ENCODE results near the gene AATF. TPM values are rescaled to one million over a fixed set of nuclear protein-coding genes. Genes with fewer than 3 reads are reported as not detected.

The AATF gene
- total and polyA plus RNA-seq, 9 of the 15 experiments (the other 6 are each of a cell fraction or from before 2014, with no cell fraction given) = 34.5 to 133 (median 90.1) TPM

- TF ChIP-seq, protein P1, sequence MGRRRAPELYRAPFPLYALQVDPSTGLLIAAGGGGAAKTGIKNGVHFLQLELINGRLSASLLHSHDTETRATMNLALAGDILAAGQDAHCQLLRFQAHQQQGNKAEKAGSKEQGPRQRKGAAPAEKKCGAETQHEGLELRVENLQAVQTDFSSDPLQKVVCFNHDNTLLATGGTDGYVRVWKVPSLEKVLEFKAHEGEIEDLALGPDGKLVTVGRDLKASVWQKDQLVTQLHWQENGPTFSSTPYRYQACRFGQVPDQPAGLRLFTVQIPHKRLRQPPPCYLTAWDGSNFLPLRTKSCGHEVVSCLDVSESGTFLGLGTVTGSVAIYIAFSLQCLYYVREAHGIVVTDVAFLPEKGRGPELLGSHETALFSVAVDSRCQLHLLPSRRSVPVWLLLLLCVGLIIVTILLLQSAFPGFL (CRISPR knock-in tag; IDR thresholded peaks at IDR 0.05) = no peak
- TF ChIP-seq PRMT5 (CRISPR knock-in tag; IDR thresholded peaks at IDR 0.05) (no peak), NCOR1 (IDR thresholded peaks at IDR 0.05) (no peak), POLR2AphosphoS2 (IDR thresholded peaks at IDR 0.05; ENCODE audit: low read length) (no peak), SRSF7 (optimal IDR thresholded peaks at IDR 0.05; ENCODE audit: low read depth, low read length) (no peak), RBFOX2 (IDR thresholded peaks at IDR 0.05; ENCODE audit: low read depth, low read length) (no peak), HMGXB4 (CRISPR knock-in tag; IDR thresholded peaks at IDR 0.05) (no peak)
- TF ChIP-seq, protein P2, sequence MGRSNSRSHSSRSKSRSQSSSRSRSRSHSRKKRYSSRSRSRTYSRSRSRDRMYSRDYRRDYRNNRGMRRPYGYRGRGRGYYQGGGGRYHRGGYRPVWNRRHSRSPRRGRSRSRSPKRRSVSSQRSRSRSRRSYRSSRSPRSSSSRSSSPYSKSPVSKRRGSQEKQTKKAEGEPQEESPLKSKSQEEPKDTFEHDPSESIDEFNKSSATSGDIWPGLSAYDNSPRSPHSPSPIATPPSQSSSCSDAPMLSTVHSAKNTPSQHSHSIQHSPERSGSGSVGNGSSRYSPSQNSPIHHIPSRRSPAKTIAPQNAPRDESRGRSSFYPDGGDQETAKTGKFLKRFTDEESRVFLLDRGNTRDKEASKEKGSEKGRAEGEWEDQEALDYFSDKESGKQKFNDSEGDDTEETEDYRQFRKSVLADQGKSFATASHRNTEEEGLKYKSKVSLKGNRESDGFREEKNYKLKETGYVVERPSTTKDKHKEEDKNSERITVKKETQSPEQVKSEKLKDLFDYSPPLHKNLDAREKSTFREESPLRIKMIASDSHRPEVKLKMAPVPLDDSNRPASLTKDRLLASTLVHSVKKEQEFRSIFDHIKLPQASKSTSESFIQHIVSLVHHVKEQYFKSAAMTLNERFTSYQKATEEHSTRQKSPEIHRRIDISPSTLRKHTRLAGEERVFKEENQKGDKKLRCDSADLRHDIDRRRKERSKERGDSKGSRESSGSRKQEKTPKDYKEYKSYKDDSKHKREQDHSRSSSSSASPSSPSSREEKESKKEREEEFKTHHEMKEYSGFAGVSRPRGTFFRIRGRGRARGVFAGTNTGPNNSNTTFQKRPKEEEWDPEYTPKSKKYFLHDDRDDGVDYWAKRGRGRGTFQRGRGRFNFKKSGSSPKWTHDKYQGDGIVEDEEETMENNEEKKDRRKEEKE (IDR thresholded peaks at IDR 0.05; ENCODE audit: borderline replicate concordance in 1 of 2, control insufficient read depth in 1 of 2, low read depth in 2 of 2, low read length in 1 of 2) = no peak
- TF ChIP-seq, protein P3, sequence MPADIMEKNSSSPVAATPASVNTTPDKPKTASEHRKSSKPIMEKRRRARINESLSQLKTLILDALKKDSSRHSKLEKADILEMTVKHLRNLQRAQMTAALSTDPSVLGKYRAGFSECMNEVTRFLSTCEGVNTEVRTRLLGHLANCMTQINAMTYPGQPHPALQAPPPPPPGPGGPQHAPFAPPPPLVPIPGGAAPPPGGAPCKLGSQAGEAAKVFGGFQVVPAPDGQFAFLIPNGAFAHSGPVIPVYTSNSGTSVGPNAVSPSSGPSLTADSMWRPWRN (IDR thresholded peaks at IDR 0.05; ENCODE audit: low read depth) = no peak
These were observed 47.2 kb upstream of the AATF start (continued) for GRCh38 chr17:36901506-36901905.
